OCI-LY1 (cell line): ENCODE results near the gene AAK1.

ENCODE experiments used
- H2AFZ ChIP-seq: fragments of 200-600 bp; sonication (generic), shearing (Covaris generic); 2 replicates; pipeline ENCODE4 v1.6.0; 2014; ENCODE audit warnings: antibody characterized with exemption, mild to moderate bottlenecking, low read length
- H3F3A ChIP-seq: fragments of 200-600 bp; sonication (generic), shearing (Covaris generic); 2 replicates; pipeline ENCODE4 v1.6.0; 2014; ENCODE audit warnings: mild to moderate bottlenecking, antibody characterized with exemption, low read length, moderate library complexity; ENCODE audit not compliant: insufficient read depth
- H3K27ac ChIP-seq: fragments of 200-600 bp; sonication (generic); 2 replicates; pipeline ENCODE4 v1.5.1; 2014; ENCODE audit warnings: low read length, mixed run types, mild to moderate bottlenecking, low read depth; ENCODE audit not compliant: poor library complexity, severe bottlenecking
- H3K27me3 ChIP-seq: fragments of 200-600 bp; sonication (generic); 2 replicates; pipeline ENCODE4 v1.6.0; 2014; ENCODE audit warnings: antibody characterized with exemption, mild to moderate bottlenecking, low read length, moderate library complexity; ENCODE audit not compliant: insufficient read depth
- H3K36me3 ChIP-seq: fragments of 200-600 bp; sonication (generic); 2 replicates; pipeline ENCODE4 v1.6.1; 2014; ENCODE audit warnings: mild to moderate bottlenecking, antibody characterized with exemption, low read length, moderate library complexity, mixed read lengths; ENCODE audit not compliant: insufficient read depth
- H3K4me1 ChIP-seq: fragments of 200-600 bp; sonication (generic); 2 replicates; pipeline ENCODE4 v1.5.1; 2014; ENCODE audit warnings: mild to moderate bottlenecking, low read length, moderate library complexity; ENCODE audit not compliant: insufficient read depth, severe bottlenecking
- H3K4me2 ChIP-seq: fragments of 200-600 bp; sonication (generic), shearing (Covaris generic); 2 replicates; pipeline ENCODE4 v1.6.1; 2014; ENCODE audit warnings: low read length
- H3K4me3 ChIP-seq: fragments of 200-600 bp; sonication (generic); 2 replicates; pipeline ENCODE4 v1.5.1; 2014; ENCODE audit warnings: low read length, low read depth, mild to moderate bottlenecking, mixed read lengths; ENCODE audit not compliant: poor library complexity, severe bottlenecking
- H3K79me2 ChIP-seq: fragments of 200-600 bp; shearing (Covaris generic); 2 replicates; pipeline ENCODE4 v1.6.1; 2016; ENCODE audit warnings: mixed run types, low read length, mixed read lengths; ENCODE audit not compliant: insufficient read depth
- H3K9ac ChIP-seq: fragments of 200-600 bp; sonication (generic), shearing (Covaris generic); 2 replicates; pipeline ENCODE4 v1.6.1; 2014; ENCODE audit warnings: mild to moderate bottlenecking, low read length, mixed read lengths
- H3K9me2 ChIP-seq: fragments of 200-600 bp; sonication (generic), shearing (Covaris generic); 2 replicates; pipeline ENCODE4 v1.6.1; 2014; ENCODE audit warnings: low read depth, mild to moderate bottlenecking, low read length, mixed read lengths
- H3K9me3 ChIP-seq: fragments of 200-600 bp; shearing (Covaris generic); 2 replicates; pipeline ENCODE4 v1.6.1; 2014; ENCODE audit warnings: low read length, mixed read lengths
- H4K20me1 ChIP-seq: fragments of 200-600 bp; sonication (generic), shearing (Covaris generic); 2 replicates; pipeline ENCODE4 v1.6.0; 2016; ENCODE audit warnings: mild to moderate bottlenecking, low read length; ENCODE audit not compliant: insufficient read depth
- CTCF ChIP-seq: fragments of 200-600 bp; sonication (generic), shearing (Covaris generic); IDR thresholded peaks from 2 replicates; pipeline ENCODE4 v1.5.1; 2017; ENCODE audit warnings: mild to moderate bottlenecking, antibody characterized with exemption, low read length, moderate library complexity, mixed read lengths
- EZH2 ChIP-seq: fragments of 200-600 bp; sonication (generic), shearing (Covaris generic); IDR thresholded peaks from 2 replicates; pipeline ENCODE4 v1.8.0; 2017; ENCODE audit warnings: borderline replicate concordance, mixed run types, mild to moderate bottlenecking, antibody characterized with exemption, low read length, moderate library complexity, mixed read lengths

The AAK1 gene

GRCh38 chr2:69680001-69680675, 36.6 kb upstream of the AAK1 start:
- Histone ChIP-seq H2AFZ (no peak overlapping the region), H4K20me1 (no peaks in the 10 kb centered on the region), H3K36me3 (no peaks in the 10 kb centered on the region), H3K9me3 (no peaks in the 10 kb centered on the region), H3K9ac (no peak overlapping the region), H3K79me2 (no peaks in the 10 kb centered on the region), H3F3A (0 out of 2 replicates have a peak, but pooled peaks cover under 1% of the 10 kb centered on the region), H3K4me3 (no peak overlapping the region), H3K27ac (no peak overlapping the region), H3K4me2 (no peak overlapping the region), H3K9me2 (no peaks in the 10 kb centered on the region), H3K27me3 (no peaks in the 10 kb centered on the region), H3K4me1 (no peaks in the 10 kb centered on the region)
- TF ChIP-seq CTCF (no peak), EZH2 (no peak)

- no peak for TF ChIP-seq CTCF
- Histone ChIP-seq H3K36me3 (no peaks in the 10 kb centered on the region), H3K9me3 (no peaks in the 10 kb centered on the region), H3K9me2 (no peaks in the 10 kb centered on the region), H2AFZ (no peak overlapping the region), H3K4me3 (no peak overlapping the region), H3K27ac (no peak overlapping the region), H3K27me3 (no peaks in the 10 kb centered on the region), H3K79me2 (no peaks in the 10 kb centered on the region), H3F3A (no peaks in the 10 kb centered on the region), H4K20me1 (no peaks in the 10 kb centered on the region), H3K4me2 (no peak overlapping the region), H3K9ac (no peak overlapping the region), H3K4me1 (no peaks in the 10 kb centered on the region)
These were observed 34.4 kb upstream of the AAK1 start for GRCh38 chr2:69677914-69678313.

- Histone ChIP-seq H3K9ac (no peak overlapping the region), H3K36me3 (no peaks in the 10 kb centered on the region), H2AFZ (no peak overlapping the region), H3K4me1 (no peaks in the 10 kb centered on the region), H3K9me2 (no peaks in the 10 kb centered on the region), H3K9me3 (no peaks in the 10 kb centered on the region), H3K27me3 (no peaks in the 10 kb centered on the region), H3K4me3 (no peak overlapping the region), H4K20me1 (no peaks in the 10 kb centered on the region), H3K27ac (no peak overlapping the region), H3F3A (no peaks in the 10 kb centered on the region), H3K4me2 (no peak overlapping the region), H3K79me2 (no peaks in the 10 kb centered on the region)
- TF ChIP-seq EZH2: no peak
- TF ChIP-seq CTCF: no peak
These were observed 32.6 kb upstream of the AAK1 start for GRCh38 chr2:69676146-69676545.
